ENCODE measurements around the gene NR2F1-AS1.

Gene NR2F1-AS1

DNA sequence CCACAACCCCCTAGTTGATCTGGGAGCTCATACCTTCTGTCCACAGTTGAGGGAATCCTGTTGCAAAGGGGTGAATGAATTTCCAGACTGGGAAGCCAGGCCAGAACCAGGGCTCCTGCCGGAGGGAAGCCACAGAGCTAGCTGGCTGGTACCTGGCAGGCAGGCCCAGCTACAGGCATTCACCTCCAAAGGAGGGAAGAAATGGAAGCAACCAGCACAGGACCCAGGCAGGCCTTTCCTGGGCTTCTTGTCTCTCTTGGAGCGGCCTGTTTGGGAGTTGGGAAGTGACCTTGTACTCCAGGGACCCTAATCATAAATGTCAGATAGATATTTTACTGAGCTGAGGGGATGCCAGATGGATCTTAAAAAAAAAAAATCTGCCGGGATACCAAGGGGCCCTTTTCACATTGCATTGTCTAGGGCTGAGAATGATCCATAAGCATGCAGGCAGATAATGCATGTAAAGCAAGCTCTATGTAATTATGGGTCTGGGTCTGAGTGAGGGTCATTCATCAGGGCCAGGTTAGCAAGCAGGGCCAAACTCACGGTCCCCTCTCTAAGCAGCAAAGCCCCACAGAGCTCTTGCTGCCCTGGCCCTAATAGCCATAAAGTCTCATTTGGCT lies 10.4 kb upstream of the NR2F1-AS1 start:
- DNase-seq (ENCODE audit: low read depth, low spot score) = no peak
- H3K27ac ChIP-seq = no peak overlapping the region

GRCh38 chr5:93590493-93590892 lies 9.5 kb upstream of the NR2F1-AS1 start:
- no peak overlapping the region for H3K27ac ChIP-seq
- no peak for DNase-seq (ENCODE audit: low read depth, low spot score)

- no peak overlapping the region for H3K27ac ChIP-seq
- DNase-seq (ENCODE audit: low read depth, low spot score) = no peak
Measured at GRCh38 chr5:93589829-93590215, 8.8 kb upstream of the NR2F1-AS1 start.

- no peak for DNase-seq (ENCODE audit: low read depth, low spot score)
- no peak overlapping the region for H3K27ac ChIP-seq
Measured at GRCh38 chr5:93589152-93589828, 8.3 kb upstream of the NR2F1-AS1 start.

- no peak for DNase-seq (ENCODE audit: low read depth, low spot score)
- no peak overlapping the region for H3K27ac ChIP-seq
Measured at GRCh38 chr5:93588352-93589151, 7.5 kb upstream of the NR2F1-AS1 start.

- no peak overlapping the region for H3K27ac ChIP-seq
- DNase-seq (ENCODE audit: low read depth, low spot score) = no peak
Measured at GRCh38 chr5:93587597-93588351, 6.8 kb upstream of the NR2F1-AS1 start.

DNA sequence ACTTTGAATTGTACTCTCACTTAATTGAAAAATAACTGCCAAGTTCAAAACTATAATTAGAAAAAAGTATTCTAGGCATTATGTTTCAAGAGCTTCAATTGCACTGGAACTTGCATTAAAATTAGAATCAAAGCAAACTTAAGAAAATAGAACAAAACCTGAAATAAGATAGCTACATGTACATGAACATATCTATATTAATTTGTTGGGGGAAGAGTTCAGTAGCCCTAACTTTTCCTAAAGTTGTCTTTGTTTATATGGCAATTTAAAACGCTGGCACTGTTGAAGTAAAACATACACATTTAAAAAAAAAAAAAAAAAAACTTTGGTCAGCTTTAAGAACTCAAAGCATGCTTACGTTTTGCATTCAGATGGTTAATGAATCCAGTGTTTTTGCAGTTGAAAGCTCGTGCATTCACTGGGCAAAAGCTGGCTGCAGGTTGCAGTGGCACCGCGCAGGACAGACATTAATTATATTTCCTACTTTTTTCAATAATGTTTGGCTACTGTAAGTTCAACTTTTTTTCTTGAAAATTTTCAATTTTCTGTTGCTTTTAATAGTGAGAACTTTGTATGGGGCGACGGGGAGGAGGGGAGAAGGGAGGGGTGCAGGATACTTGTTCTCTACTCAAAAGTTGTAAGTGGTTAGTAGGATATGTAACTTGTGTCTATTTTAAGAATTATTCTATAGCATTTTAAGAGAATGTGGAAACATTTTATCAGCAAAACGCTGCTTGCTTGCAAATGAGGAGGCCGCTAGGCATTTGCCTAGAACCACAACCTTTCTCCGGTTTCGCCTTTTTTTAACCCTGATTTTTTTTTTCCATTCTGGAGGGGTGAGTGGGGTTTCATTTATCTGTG lies 5.9 kb upstream of the NR2F1-AS1 start:
- no peak for DNase-seq (ENCODE audit: low read depth, low spot score)
- no peak overlapping the region for H3K27ac ChIP-seq

GRCh38 chr5:93585767-93586385 lies 4.9 kb upstream of the NR2F1-AS1 start:
- H3K27ac ChIP-seq = no peak overlapping the region

GRCh38 chr5:93585041-93585766 lies 4.2 kb upstream of the NR2F1-AS1 start:
- no peak overlapping the region for H3K27ac ChIP-seq
- DNase-seq (ENCODE audit: low read depth, low spot score) = no peak

More at GRCh38 chr5:93585767-93586385, 4.9 kb upstream of the NR2F1-AS1 start:
- DNase-seq (ENCODE audit: low read depth, low spot score) = no peak

GRCh38 chr5:93584596-93585040 lies 3.6 kb upstream of the NR2F1-AS1 start:
- H3K27ac ChIP-seq = no peak overlapping the region

DNA sequence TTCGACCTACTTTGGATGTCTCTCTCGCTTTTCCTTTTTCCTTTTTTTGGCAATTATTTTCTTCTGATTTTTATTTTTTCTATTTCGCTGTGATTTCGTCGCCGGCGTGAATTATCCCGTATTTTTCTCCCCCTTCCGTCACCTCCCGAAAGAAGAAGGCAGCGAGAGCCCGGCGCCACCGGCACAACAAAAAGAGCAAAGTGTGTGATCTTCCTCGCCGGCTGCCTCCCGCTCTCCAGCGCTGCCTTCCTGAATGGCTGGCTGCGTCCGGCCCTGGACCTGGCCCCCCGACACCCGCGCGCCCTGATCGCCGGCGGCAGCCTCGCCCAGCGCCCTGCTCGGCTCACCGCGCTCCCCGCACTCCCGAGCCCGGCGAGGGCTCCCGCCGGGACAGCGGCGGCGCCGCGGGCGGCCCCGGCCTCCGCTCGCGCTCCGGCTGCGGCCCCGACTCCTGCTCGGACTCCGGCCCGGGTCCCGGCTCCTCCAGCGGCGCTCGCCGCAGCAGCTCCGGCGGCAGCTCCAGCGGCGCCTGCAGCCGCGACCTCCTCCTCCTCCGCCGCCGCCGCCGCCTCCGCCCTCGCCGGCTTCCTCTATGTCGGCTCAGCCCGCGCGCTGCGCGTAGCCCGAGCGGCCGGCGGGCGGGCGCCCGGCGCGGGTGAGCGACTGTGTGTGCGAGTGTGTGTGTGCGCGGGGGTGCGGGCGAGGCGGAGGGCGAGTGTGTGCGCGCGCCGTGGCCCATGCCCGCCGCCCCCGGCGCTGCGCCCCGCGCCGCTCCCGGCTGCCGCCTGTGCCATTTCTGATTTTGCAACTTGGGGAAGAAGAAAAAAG lies 3.0 kb upstream of the NR2F1-AS1 start:
- no peak overlapping the region for H3K27ac ChIP-seq
- no peak for DNase-seq (ENCODE audit: low read depth, low spot score)

More at GRCh38 chr5:93584596-93585040, 3.6 kb upstream of the NR2F1-AS1 start:
- no peak for DNase-seq (ENCODE audit: low read depth, low spot score)

DNA sequence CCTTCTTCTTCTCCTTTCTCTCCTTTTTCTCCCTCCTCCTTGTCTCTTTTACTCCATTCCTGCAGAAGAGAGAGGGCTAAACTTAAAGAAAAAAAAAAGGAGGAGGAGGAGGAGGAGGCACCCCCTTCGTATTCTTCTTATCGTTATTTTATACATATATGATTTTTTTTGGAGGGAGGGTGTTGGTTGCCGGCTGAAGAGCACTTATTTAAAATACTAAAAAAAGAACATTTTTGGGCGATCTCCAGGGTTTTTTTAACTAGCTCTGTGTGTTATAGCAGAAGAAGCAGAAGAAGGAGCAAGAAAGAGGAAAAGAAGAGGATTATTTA lies 2.4 kb upstream of the NR2F1-AS1 start:
- no peak overlapping the region for H3K27ac ChIP-seq
- no peak for DNase-seq (ENCODE audit: low read depth, low spot score)

DNA sequence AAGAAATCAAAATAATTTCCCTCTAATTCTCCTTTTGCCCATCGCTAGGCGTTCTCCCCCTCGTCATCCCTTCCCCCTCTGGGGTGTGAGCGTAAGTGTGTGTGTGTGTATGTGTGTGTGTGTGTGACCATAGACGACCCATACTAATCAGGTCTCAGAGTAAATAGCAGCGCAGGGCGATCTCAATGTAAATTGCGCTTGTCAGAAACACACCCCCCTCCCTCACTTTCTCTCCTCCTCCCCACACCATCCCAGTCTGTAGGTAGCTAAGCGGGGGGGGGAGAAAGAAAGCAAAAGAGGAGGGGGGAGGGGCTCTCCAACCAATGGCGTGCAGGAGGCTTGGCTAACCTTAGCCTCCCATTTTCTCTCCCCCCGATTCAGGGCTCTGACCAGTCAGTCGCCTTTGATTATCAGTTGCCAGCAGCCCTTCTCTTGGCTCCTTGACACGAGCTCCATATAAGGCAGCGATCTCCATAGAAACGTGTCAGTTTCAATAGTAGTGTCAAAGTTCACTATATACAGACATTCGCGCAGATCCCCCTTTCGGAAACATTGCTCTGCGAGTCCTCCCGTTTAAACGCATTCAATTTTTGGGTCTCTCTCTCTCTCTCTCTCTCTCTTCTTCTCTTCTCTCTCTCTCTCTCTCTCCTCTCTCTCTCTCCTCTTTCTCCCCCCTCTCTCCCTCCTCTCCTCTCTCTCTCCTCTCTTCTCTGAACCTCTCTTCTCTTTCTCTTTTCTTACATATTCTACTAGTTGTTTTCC lies 1.8 kb upstream of the NR2F1-AS1 start, which contains the start of gene NR2F1:
Gene NR2F1, plus strand, starts transcription at position 546 of the 762 bp plus-strand sequence. CDS start 1,802 bp downstream, outside the sequence.
- DNase-seq (ENCODE audit: low read depth, low spot score) = no peak
- no peak within 1 kb of the TSS for H3K27ac ChIP-seq

DNA sequence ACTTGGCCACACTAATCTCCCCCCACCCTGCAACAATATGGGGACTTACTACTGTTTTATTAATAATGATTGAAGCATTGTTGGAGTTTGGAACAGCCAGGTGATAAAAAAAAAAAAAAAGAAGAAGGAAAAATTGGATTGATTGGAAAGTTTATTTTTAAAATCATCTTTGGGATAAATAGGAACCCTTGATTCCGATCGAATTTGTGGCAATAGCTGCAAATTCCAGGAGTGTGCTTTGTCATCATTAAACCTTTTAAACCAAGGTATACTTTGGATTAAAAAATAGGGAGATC lies 1.1 kb upstream of the NR2F1-AS1 start:
- DNase-seq (ENCODE audit: low read depth, low spot score) = no peak
- no peak overlapping the region for H3K27ac ChIP-seq

DNA sequence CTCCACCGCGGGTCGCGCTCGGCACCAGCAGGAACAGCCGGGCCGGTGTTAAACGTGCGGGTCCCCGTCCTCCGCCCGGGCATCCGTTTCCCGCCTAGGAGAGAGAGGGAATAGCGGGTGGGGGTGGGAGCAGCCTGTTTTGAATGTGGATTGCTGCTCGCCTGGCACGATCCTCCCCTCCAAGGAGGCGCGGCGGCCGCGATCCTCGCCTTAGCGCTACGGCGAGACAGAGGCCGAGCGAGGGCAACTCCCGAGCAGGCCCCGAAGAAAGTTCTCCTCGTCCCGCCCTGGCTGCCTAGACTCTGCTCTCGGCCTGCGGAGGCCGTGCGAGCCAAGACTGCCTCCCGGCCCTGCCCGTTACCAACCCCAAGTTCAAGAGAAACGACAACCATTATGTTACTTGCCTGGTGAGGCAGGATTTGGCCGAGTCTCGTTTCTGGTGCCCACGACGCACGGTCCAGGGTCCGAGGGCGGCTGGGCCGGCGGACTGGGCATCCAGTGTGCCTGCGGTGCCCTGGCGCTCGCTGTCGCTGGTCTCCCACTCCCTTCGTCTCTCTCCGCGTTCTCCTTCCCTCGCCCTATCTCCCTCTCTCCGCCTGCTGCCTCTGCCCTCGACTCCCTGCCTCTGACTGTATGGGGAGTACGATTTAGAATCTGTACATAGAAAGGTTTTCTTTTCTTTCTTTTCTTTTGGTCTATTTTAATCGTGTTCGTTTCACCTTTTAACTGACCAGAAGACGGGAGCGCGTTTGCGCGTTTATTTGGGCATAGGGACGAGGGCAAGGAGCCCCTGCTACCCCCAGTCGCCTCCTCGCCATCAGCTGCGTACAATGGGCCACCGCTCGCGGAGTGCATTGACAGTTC lies 724 bp downstream of the NR2F1-AS1 start:
- DNase-seq (ENCODE audit: low read depth, low spot score) = no peak
- no peak overlapping the region for H3K27ac ChIP-seq

- DNase-seq (ENCODE audit: low read depth, low spot score) = no peak
Measured at GRCh38 chr5:93579692-93580062, 1.3 kb downstream of the NR2F1-AS1 start.

More at GRCh38 chr5:93579692-93580062, 1.3 kb downstream of the NR2F1-AS1 start:
- H3K27ac ChIP-seq = no peak overlapping the region

Measured in epithelial cell of prostate (primary cell).